ENCODE measurements around the gene RIPOR3.

The RIPOR3 gene

DNA sequence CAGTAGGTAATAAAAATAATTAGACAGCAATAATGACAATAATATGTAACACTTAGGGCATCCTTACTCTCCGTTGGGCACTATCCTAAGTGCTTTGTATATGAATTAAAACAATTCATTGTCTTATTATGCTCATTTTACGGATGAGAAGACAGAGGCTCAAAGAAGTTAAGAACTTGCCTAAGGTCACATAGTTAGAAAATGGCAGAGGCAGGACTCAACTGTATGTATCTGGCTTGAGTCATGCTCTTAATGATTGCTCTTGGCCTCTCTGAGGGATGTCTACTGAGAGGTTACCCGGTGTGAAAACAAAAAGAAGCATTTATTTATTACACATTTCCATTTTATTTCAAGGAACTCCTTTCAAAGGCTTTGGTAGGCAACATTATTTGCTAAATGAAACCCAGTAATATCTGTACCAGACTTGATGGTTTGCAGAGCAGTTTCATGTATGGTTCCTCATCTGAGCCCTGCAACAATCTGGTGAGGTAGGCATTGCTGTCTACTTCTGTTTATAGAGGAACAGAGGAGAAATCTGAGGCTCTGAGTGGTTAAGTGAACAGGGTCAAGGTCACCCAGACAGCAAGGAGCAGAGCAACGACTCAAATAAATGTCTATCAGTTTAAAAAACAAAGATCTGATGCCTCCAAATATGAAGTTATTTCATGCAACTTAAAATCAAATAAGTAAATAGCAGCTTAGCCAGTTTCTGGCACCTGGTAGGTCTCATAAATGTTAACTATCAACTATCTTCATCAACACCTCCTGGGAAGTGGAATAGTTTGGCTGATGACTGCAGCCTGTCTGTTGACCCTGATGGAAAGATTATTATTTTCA lies 35.8 kb upstream of the RIPOR3 start:
- no peak for FAIRE-seq
- no peak for DNase-seq (ENCODE audit: insufficient read length, low spot score)
- TF ChIP-seq, protein P1, sequence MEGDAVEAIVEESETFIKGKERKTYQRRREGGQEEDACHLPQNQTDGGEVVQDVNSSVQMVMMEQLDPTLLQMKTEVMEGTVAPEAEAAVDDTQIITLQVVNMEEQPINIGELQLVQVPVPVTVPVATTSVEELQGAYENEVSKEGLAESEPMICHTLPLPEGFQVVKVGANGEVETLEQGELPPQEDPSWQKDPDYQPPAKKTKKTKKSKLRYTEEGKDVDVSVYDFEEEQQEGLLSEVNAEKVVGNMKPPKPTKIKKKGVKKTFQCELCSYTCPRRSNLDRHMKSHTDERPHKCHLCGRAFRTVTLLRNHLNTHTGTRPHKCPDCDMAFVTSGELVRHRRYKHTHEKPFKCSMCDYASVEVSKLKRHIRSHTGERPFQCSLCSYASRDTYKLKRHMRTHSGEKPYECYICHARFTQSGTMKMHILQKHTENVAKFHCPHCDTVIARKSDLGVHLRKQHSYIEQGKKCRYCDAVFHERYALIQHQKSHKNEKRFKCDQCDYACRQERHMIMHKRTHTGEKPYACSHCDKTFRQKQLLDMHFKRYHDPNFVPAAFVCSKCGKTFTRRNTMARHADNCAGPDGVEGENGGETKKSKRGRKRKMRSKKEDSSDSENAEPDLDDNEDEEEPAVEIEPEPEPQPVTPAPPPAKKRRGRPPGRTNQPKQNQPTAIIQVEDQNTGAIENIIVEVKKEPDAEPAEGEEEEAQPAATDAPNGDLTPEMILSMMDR (IDR thresholded peaks at IDR 0.05; ENCODE audit: insufficient read depth, missing control alignments) = no peak

DNA sequence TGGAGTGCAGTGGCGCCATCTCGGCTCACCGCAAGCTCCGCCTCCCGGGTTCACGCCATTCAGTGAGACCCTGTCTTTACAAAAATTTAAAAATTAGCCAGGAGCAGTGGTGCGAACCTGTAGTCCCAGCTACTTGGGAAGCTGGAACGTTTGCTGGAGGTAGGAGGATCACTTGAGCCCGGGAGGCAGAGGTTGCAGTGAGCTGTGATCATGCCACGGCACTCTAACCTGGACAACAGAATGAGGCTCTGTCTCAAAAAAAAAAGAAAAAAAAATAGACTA lies 34.3 kb upstream of the RIPOR3 start:
- DNase-seq (ENCODE audit: insufficient read length, low spot score) (no peak), FAIRE-seq (no peak)
- TF ChIP-seq, protein P1 (IDR thresholded peaks at IDR 0.05; ENCODE audit: insufficient read depth, missing control alignments) = no peak

DNA sequence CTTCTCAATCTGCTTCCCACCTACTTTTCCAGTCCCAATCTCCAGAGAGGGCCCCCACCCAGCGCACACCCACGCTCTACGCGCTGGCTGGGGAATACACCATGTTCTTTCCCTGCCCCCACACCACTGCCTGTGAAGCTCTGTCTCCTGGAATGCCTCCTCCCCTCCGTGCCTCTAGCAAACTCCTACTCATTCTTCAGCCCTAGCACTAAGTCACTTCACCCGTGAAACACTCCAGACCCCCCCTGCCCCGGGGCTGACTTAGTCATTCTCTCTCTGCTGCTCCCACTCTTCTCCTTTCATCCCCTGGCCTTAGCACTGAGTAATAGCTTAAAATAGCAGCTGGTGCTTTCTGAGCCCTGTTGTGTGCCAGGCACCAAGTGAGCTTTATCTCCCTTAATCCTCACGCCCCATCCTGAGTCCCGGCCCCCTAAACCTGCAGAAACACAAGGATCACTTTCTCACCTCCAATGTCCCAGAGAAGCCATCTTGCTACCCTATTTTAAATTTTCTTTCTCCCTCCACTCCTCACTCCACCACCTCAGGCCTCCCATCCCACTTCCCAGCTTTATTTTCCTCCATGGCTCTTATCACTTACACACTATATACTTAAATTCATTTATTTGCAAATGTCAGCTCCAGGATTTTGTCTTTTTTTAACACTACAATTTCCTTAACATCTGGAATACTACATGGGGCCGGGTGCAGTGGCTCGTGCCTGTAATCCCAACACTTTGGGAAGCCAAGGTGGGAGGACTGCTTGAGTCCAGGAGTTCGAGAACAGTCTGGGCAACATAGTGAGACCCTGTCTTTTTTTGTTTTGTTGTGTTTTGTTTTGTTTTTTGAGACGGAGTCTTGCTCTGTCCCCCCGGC lies 33.7 kb upstream of the RIPOR3 start:
- peak; percentile 53 for DNase-seq (ENCODE audit: insufficient read length, low spot score)
- TF ChIP-seq, protein P1 (IDR thresholded peaks at IDR 0.05; ENCODE audit: insufficient read depth, missing control alignments) = no peak
- FAIRE-seq = no peak

DNA sequence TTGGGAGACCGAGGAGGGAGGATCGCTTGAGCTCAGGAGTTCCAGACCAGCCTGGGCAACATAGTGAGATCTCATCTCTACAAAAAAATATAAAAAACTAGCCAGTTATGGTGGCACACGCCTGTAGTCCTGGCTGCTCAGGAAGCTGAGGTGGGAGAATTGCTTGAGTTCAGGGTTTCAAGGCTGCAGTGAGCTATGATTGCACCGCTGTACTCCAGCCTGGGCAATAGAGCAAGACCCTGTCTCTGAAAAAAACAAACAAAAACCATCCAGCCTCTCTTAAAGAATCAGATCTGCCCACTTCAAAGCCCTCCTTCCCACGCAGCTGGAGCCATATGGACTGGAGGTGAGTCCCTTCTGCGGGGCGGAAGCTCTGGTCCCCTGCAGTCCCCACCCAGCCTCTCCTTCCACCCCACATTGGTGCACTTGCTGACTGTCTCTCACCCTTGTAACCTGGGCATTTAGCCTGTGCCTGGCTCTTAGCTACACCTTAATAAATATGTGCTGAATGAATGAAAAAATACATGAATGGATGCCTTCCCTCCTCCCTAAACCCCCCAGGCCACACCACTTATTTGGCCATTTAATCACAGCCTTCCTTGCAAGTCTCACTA lies 32.9 kb upstream of the RIPOR3 start:
- TF ChIP-seq, protein P1 (IDR thresholded peaks at IDR 0.05; ENCODE audit: insufficient read depth, missing control alignments) = no peak
- DNase-seq (ENCODE audit: insufficient read length, low spot score) = no peak
- FAIRE-seq = no peak

DNA sequence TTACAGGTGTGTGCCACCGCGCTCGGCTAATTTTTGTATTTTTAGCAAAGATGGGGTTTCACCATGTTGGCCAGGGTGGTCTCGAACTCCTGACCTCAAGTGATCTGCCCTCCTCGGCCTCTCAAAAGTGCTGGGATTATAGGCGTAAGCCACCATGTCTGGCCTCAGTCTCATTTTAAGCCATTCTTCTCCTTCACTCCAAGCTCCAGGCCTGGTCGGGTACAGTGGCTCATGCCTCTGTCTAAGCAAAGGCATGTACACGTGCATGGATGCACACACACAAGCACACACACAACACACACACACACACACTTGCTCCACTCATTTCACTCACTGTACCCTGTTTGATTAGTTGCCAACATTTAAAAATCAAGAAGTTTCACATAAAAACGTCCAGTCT lies 32.3 kb upstream of the RIPOR3 start:
- FAIRE-seq = no peak
- DNase-seq (ENCODE audit: insufficient read length, low spot score) = no peak
- TF ChIP-seq, protein P1 (IDR thresholded peaks at IDR 0.05; ENCODE audit: insufficient read depth, missing control alignments) = no peak

DNA sequence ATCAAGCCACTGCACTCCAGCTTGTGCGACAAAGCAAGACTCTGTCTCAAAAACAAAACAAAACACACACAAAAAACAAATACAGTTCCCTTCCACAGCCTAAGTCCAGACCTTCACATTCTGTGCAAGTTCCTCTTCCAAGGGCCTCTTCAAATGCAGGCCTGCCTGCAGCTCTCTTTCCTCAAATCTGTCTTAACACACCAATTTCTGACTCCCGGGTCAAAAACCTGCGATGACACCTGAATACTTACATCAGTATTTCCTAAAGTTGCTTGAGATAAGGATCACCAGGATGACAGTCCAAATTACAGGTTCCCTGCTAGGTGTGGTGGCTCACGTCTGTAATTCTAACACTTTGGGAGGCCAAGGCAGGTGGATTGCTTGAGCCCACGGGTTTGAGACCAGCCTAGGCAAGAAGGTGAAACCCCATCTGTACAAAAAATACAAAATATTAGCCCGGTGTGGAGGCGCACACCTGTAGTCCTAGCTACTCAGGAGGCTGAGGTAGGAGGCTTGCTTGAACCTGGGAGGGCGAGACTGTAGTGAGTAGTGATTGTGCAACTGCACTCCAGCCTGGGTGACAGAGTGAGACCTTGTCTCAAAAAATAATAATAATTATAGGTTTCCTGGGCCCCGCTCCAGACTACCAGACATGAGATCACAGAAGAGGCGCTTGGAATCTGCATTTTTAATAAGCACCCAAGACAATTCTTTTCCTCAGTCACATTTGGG lies 31.2 kb upstream of the RIPOR3 start:
- TF ChIP-seq, protein P1 (IDR thresholded peaks at IDR 0.05; ENCODE audit: insufficient read depth, missing control alignments) = no peak
- FAIRE-seq = no peak
- no peak for DNase-seq (ENCODE audit: insufficient read length, low spot score)
